HL-60 (cell line): ENCODE measurements around the gene APEH.
A peak's percentile ranks its signal among the peaks of the same experiment; 100 is the strongest.

Source experiments
- DNase-seq, 2 experiments: peaks; one replicate each; pipeline ENCODE4 v3.0.0-alpha.2; 2010 to 2020; ENCODE audit warnings: low read depth in 1 of 2, low spot score in 1 of 2
- H3K27ac ChIP-seq: fragments of 250-450 bp; sonication (Bioruptor Pico); replicated peaks from 2 replicates; pipeline ENCODE4 v1.5.1; 2020; ENCODE audit warnings: mild to moderate bottlenecking, moderate library complexity
- H3K27me3 ChIP-seq: fragments of 250-450 bp; sonication (Bioruptor Pico); 2 replicates; pipeline ENCODE4 v1.5.1; 2021; ENCODE audit warnings: mild to moderate bottlenecking, moderate library complexity; ENCODE audit not compliant: insufficient read depth, poor library complexity, severe bottlenecking
- H3K4me3 ChIP-seq: replicated peaks from 2 replicates; pipeline ENCODE4 v1.5.1; 2011; ENCODE audit warnings: mild to moderate bottlenecking, control low read depth, low read length; ENCODE audit not compliant: insufficient read depth
- GABPA ChIP-seq: IDR thresholded peaks from 2 replicates; pipeline ENCODE4 v1.6.1; 2012; ENCODE audit warnings: low read depth
- POLR2AphosphoS5 ChIP-seq: IDR thresholded peaks from 2 replicates; pipeline ENCODE4 v1.6.1; 2012; ENCODE audit warnings: low read depth
- SPI1 ChIP-seq: IDR thresholded peaks from 2 replicates; pipeline ENCODE4 v1.6.1; 2012; ENCODE audit warnings: low read depth, mild to moderate bottlenecking, borderline replicate concordance
- TF ChIP-seq, protein P1 (sequence below): IDR thresholded peaks from 2 replicates; pipeline ENCODE4 v1.6.1; 2012; ENCODE audit warnings: low read depth; ENCODE audit not compliant: insufficient replicate concordance
- TF ChIP-seq, protein P2 (sequence below): IDR thresholded peaks from one replicate; pipeline ENCODE4 v1.5.1; 2011; ENCODE audit warnings: low read length, control low read depth, inconsistent platforms; ENCODE audit not compliant: insufficient read depth

The APEH gene

DNA sequence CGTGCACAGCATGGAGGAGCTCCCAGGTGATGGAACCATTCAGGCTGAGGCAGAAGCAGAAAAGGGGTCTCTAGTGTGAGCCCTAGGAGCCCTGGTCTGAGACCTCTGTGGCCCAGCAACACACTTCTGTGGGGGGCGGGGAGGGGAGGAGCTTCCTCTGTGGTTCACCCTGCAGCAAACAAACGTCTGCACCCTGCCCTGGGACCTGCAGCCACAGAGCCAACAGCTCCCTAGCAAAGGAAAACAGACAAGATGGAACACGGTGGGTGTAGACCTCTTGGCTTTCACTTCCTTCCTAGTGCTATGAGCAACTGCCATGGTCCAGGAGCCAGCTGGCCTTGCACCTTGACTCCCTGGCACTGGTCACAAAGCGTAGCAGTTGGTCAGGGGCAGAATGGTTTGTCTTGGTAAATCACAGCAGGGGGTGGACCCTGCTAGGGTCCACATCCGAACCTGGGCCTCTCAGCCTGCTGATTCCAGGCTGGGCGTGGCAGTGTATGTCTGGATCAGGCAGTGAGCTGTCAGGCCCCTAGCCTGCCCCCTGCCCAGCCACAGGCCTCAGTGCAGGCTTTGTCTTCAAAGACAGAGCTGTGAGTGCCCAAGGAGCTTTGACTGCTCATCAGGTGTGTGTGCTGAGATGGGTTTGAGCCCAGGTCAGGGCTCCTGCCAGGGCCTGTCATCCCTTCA is 38.6 kb downstream of the APEH start:
- no peak overlapping the region for H3K4me3 ChIP-seq
- no peaks in the 10 kb centered on the region for H3K27me3 ChIP-seq
- no peak overlapping the region for H3K27ac ChIP-seq
- TF ChIP-seq SPI1 (no peak), GABPA (no peak), POLR2AphosphoS5 (no peak)
- TF ChIP-seq, protein P1, sequence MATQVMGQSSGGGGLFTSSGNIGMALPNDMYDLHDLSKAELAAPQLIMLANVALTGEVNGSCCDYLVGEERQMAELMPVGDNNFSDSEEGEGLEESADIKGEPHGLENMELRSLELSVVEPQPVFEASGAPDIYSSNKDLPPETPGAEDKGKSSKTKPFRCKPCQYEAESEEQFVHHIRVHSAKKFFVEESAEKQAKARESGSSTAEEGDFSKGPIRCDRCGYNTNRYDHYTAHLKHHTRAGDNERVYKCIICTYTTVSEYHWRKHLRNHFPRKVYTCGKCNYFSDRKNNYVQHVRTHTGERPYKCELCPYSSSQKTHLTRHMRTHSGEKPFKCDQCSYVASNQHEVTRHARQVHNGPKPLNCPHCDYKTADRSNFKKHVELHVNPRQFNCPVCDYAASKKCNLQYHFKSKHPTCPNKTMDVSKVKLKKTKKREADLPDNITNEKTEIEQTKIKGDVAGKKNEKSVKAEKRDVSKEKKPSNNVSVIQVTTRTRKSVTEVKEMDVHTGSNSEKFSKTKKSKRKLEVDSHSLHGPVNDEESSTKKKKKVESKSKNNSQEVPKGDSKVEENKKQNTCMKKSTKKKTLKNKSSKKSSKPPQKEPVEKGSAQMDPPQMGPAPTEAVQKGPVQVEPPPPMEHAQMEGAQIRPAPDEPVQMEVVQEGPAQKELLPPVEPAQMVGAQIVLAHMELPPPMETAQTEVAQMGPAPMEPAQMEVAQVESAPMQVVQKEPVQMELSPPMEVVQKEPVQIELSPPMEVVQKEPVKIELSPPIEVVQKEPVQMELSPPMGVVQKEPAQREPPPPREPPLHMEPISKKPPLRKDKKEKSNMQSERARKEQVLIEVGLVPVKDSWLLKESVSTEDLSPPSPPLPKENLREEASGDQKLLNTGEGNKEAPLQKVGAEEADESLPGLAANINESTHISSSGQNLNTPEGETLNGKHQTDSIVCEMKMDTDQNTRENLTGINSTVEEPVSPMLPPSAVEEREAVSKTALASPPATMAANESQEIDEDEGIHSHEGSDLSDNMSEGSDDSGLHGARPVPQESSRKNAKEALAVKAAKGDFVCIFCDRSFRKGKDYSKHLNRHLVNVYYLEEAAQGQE = no peak
- TF ChIP-seq, protein P2, sequence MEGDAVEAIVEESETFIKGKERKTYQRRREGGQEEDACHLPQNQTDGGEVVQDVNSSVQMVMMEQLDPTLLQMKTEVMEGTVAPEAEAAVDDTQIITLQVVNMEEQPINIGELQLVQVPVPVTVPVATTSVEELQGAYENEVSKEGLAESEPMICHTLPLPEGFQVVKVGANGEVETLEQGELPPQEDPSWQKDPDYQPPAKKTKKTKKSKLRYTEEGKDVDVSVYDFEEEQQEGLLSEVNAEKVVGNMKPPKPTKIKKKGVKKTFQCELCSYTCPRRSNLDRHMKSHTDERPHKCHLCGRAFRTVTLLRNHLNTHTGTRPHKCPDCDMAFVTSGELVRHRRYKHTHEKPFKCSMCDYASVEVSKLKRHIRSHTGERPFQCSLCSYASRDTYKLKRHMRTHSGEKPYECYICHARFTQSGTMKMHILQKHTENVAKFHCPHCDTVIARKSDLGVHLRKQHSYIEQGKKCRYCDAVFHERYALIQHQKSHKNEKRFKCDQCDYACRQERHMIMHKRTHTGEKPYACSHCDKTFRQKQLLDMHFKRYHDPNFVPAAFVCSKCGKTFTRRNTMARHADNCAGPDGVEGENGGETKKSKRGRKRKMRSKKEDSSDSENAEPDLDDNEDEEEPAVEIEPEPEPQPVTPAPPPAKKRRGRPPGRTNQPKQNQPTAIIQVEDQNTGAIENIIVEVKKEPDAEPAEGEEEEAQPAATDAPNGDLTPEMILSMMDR = no peak
- DNase-seq = no peak

GRCh38 chr3:49713336-49714105 is 39.4 kb downstream of the APEH start:
- Histone ChIP-seq H3K4me3 (no peak overlapping the region), H3K27me3 (no peaks in the 10 kb centered on the region), H3K27ac (no peak overlapping the region)
- DNase-seq = no peak
- TF ChIP-seq, protein P2 = no peak
- TF ChIP-seq POLR2AphosphoS5 (no peak), GABPA (no peak), SPI1 (no peak)
- TF ChIP-seq, protein P1 = no peak

DNA sequence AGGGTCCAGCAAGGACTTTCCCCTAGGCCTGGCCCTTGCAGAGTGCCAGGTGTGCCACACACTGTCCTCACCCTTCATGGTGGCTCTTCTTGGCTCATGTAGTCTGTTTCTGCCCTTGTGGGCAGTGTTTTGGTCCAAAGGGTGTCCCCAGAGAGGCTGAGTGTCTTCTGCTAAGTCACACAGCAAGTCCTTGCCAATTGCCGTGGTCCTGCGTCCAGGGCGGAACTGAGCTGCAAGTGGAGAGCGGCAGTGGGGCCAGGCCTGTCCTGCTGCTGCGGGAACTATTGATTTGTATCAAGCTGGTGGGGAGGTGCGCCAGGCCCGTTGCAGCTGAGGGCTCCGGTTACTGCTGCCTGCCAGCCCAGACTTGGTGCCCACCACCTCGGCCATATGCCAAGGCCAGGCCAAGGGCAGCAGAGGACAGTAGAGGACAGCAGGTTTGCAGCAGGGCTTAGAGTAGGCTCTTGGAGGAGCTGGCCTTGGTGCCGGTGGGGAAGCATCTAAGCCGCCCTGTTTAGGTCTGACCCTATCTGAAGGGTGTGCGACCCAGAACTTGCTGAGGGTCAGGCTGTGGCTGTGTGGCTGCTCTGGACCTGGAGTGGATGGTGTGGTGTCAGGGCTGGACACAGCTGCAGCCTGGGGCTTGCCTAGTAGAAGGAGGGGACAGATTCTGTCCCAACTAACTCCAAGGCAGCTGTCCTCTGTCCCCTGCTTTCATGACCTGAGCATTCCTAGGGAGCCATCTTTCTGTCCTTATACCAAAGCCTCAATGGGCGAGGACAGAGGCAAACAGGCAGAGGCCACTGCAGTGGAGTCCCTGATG is 40.8 kb downstream of the APEH start:
- H3K27me3 ChIP-seq = no peaks in the 10 kb centered on the region
- no peak overlapping the region for H3K4me3 ChIP-seq
- no peak for TF ChIP-seq GABPA
- TF ChIP-seq, protein P1 = peak; percentile 15
- DNase-seq = no peak
- H3K27ac ChIP-seq = no peak overlapping the region
